ENCODE results near the gene ZNF554. TPM values are rescaled to one million over a fixed set of nuclear protein-coding genes. Genes with fewer than 3 reads are reported as not detected.

The ZNF554 gene
- total RNA-seq, 2 donors from 2014 or later = 4.4 to 8.6 TPM

- 87% methylated on average over 3 of the region's 3 CpGs for WGBS
- intact Hi-C loops (cut with DNase I) = no loop called here
- H3K4me3 ChIP-seq = no peak overlapping the region
- peaks cover 17 to 19% of the 10 kb centered on the region in 2 donors for H3K36me3 ChIP-seq
- H3K27me3 ChIP-seq (replicated peaks; ENCODE audit: insufficient read depth) = no peaks in the 10 kb centered on the region
- H3K9me3 ChIP-seq = peaks cover 9% of the 10 kb centered on the region
- TF ChIP-seq POLR2A (IDR thresholded peaks at IDR 0.05) (no peak), POLR2AphosphoS5 (IDR thresholded peaks at IDR 0.05) (no peak), CTCF (IDR thresholded peaks at IDR 0.05) (no peak)
- DNase-seq (ENCODE audit: low spot score) = no peak
- no peaks in the 10 kb centered on the region for H3K4me1 ChIP-seq (replicated peaks)
- no peak overlapping the region for H3K27ac ChIP-seq
Measured at GRCh38 chr19:2850256-2850925, 30.7 kb downstream of the ZNF554 start.

- no peaks in the 10 kb centered on the region for H3K27me3 ChIP-seq (replicated peaks; ENCODE audit: insufficient read depth)
- H3K27ac ChIP-seq = no peak overlapping the region
- no peak for TF ChIP-seq POLR2A (IDR thresholded peaks at IDR 0.05)
- TF ChIP-seq POLR2AphosphoS5 (IDR thresholded peaks at IDR 0.05) = no peak
- TF ChIP-seq CTCF (IDR thresholded peaks at IDR 0.05) = no peak
- H3K4me1 ChIP-seq (replicated peaks) = no peaks in the 10 kb centered on the region
- H3K9me3 ChIP-seq = peaks cover 9% of the 10 kb centered on the region
- peaks cover 17 to 19% of the 10 kb centered on the region in 2 donors for H3K36me3 ChIP-seq
- H3K4me3 ChIP-seq = no peak overlapping the region
- no peak for DNase-seq (ENCODE audit: low spot score)
- WGBS = 93% methylated on average over 10 of the region's 10 CpGs
- intact Hi-C loops (cut with DNase I) = no loop called here
Measured at GRCh38 chr19:2852598-2852997, 32.9 kb downstream of the ZNF554 start.

GRCh38 chr19:2853015-2853606, 33.4 kb downstream of the ZNF554 start:
- H3K9me3 ChIP-seq = peaks cover 9% of the 10 kb centered on the region
- intact Hi-C loops (cut with DNase I) = no loop called here
- no peak overlapping the region for H3K4me3 ChIP-seq
- H3K4me1 ChIP-seq (replicated peaks) = no peaks in the 10 kb centered on the region
- H3K27ac ChIP-seq = no peak overlapping the region
- TF ChIP-seq POLR2AphosphoS5 (IDR thresholded peaks at IDR 0.05) = no peak
- no peak for DNase-seq (ENCODE audit: low spot score)
- 93% methylated on average over 11 of the region's 11 CpGs for WGBS
- no peaks in the 10 kb centered on the region for H3K27me3 ChIP-seq (replicated peaks; ENCODE audit: insufficient read depth)
- peaks cover 17 to 19% of the 10 kb centered on the region in 2 donors for H3K36me3 ChIP-seq

GRCh38 chr19:2854849-2855248, 35.2 kb downstream of the ZNF554 start:
- DNase-seq (ENCODE audit: low spot score) = no peak
- no peak overlapping the region for H3K4me3 ChIP-seq
- peaks cover 9% of the 10 kb centered on the region for H3K9me3 ChIP-seq
- H3K27ac ChIP-seq = no peak overlapping the region
- 96% methylated on average over 3 of the region's 3 CpGs for WGBS
- no peak for TF ChIP-seq POLR2AphosphoS5 (IDR thresholded peaks at IDR 0.05)
- no peak for TF ChIP-seq CTCF (IDR thresholded peaks at IDR 0.05)
- no peak for TF ChIP-seq POLR2A (IDR thresholded peaks at IDR 0.05)
- peaks cover 17 to 19% of the 10 kb centered on the region in 2 donors for H3K36me3 ChIP-seq
- H3K27me3 ChIP-seq (replicated peaks; ENCODE audit: insufficient read depth) = no peaks in the 10 kb centered on the region
- intact Hi-C loops (cut with DNase I) = no loop called here
- H3K4me1 ChIP-seq (replicated peaks) = no peaks in the 10 kb centered on the region

- intact Hi-C loops (cut with DNase I) = no loop called here
- Histone ChIP-seq H3K27ac (no peak overlapping the region), H3K36me3 (peaks cover 14 to 19% of the 10 kb centered on the region in 2 donors), H3K4me1 (replicated peaks) (no peaks in the 10 kb centered on the region), H3K27me3 (replicated peaks; ENCODE audit: insufficient read depth) (no peaks in the 10 kb centered on the region), H3K4me3 (no peak overlapping the region), H3K9me3 (peaks cover 9% of the 10 kb centered on the region)
- TF ChIP-seq CTCF (IDR thresholded peaks at IDR 0.05) (no peak), POLR2A (IDR thresholded peaks at IDR 0.05) (no peak), POLR2AphosphoS5 (IDR thresholded peaks at IDR 0.05) (no peak)
- no peak for DNase-seq (ENCODE audit: low spot score)
- 94% methylated on average over 5 of the region's 5 CpGs for WGBS
Measured at GRCh38 chr19:2856457-2857050, 36.9 kb downstream of the ZNF554 start.
